OCI-LY7 (cell line): ENCODE data around the gene IFFO2. TPM values are rescaled to one million over a fixed set of nuclear protein-coding genes. Genes with fewer than 3 reads are reported as not detected.
A peak's percentile ranks its signal among the peaks of the same experiment; 100 is the strongest.

Source experiments
- Bru-seq: library from RNA; stranded (reverse); fragments of 400-500 nt; gene quantifications from one replicate; lab custom pipeline; 2021; lab: Mats Ljungman, UMichigan
- BruChase-seq, 2 experiments: library from RNA; stranded (reverse); fragments of 400-500 nt; gene quantifications; one replicate each; lab custom pipeline; 2021; lab: Mats Ljungman, UMichigan
- BruUV-seq: library from RNA; stranded (reverse); fragments of 400-500 nt; replicated peaks from 2 replicates; lab custom pipeline; 2021; lab: Mats Ljungman, UMichigan
- CTCF ChIA-PET: fragments of 300-600 bp; sonication (Branson Sonifier 250); formaldehyde crosslinking; loops from one replicate; lab custom pipeline; 2022; ENCODE audit warnings: antibody characterized with exemption; ENCODE audit not compliant: unreplicated experiment; lab: Charles Lee
- POLR2A ChIA-PET: fragments of 300-600 bp; sonication (Branson Sonifier 250); formaldehyde crosslinking; loops from one replicate; lab custom pipeline; 2022; ENCODE audit warnings: antibody characterized with exemption; lab: Charles Lee
- DNase-seq: peaks from one replicate; pipeline ENCODE4 v3.0.0-alpha.2; 2015; ENCODE audit warnings: low spot score
- H2AFZ ChIP-seq: fragments of 200-600 bp; sonication (generic), shearing (Covaris generic); 2 replicates; pipeline ENCODE4 v1.6.1; 2014; ENCODE audit warnings: mild to moderate bottlenecking, antibody characterized with exemption, low read length, moderate library complexity
- H3K27ac ChIP-seq: fragments of 200-600 bp; sonication (generic); 2 replicates; pipeline ENCODE4 v1.5.1; 2014; ENCODE audit warnings: mixed run types, low read depth, mild to moderate bottlenecking, moderate library complexity, low read length, inconsistent platforms; ENCODE audit not compliant: poor library complexity, severe bottlenecking
- H3K36me3 ChIP-seq: fragments of 200-600 bp; sonication (generic); 2 replicates; pipeline ENCODE4 v1.6.1; 2014; ENCODE audit warnings: mild to moderate bottlenecking, antibody characterized with exemption, low read length, moderate library complexity, mixed read lengths; ENCODE audit not compliant: insufficient read depth
- H3K4me1 ChIP-seq: fragments of 200-600 bp; sonication (generic); 2 replicates; pipeline ENCODE4 v1.5.1; 2014; ENCODE audit warnings: mild to moderate bottlenecking, low read length; ENCODE audit not compliant: insufficient read depth, poor library complexity, severe bottlenecking
- H3K4me2 ChIP-seq: fragments of 200-600 bp; sonication (generic); 2 replicates; pipeline ENCODE4 v1.6.1; 2014; ENCODE audit warnings: mild to moderate bottlenecking, low read length
- H3K4me3 ChIP-seq: fragments of 200-600 bp; sonication (generic); 2 replicates; pipeline ENCODE4 v1.5.1; 2014; ENCODE audit warnings: mild to moderate bottlenecking, low read depth, low read length; ENCODE audit not compliant: poor library complexity, severe bottlenecking
- H3K79me2 ChIP-seq: fragments of 200-600 bp; sonication (generic); 2 replicates; pipeline ENCODE4 v1.6.1; 2016; ENCODE audit warnings: low read depth, mild to moderate bottlenecking, low read length, moderate library complexity, mixed read lengths; ENCODE audit not compliant: insufficient read depth
- H3K9me2 ChIP-seq: fragments of 200-600 bp; sonication (generic); 2 replicates; pipeline ENCODE4 v1.6.1; 2016; ENCODE audit warnings: mild to moderate bottlenecking, low read length, mixed read lengths; ENCODE audit not compliant: insufficient read depth
- H3K9me3 ChIP-seq: fragments of 200-600 bp; sonication (generic); 2 replicates; pipeline ENCODE4 v1.6.1; 2014; ENCODE audit warnings: mild to moderate bottlenecking, mixed run types, low read length, mixed read lengths
- H4K20me1 ChIP-seq: fragments of 200-600 bp; sonication (generic); 2 replicates; pipeline ENCODE4 v1.6.1; 2014; ENCODE audit warnings: mild to moderate bottlenecking, antibody characterized with exemption, low read length, moderate library complexity, mixed read lengths; ENCODE audit not compliant: insufficient read depth
- EZH2phosphoT487 ChIP-seq: fragments of 200-600 bp; sonication (generic); IDR thresholded peaks from 2 replicates; pipeline ENCODE4 v1.6.1; 2018; ENCODE audit warnings: low read depth, borderline replicate concordance, mild to moderate bottlenecking, mixed run types, antibody characterized with exemption, low read length, moderate library complexity, mixed read lengths
- intact Hi-C: fragments of 100-400 bp; cut with micrococcal nuclease; formaldehyde crosslinking; loops from one replicate; pipeline ENCODE4 v1.10.0; 2022; ENCODE audit not compliant: unreplicated experiment
- long read RNA-seq: library from polyadenylated mRNA; stranded (forward); transcript quantifications from one replicate; pipeline ENCODE4 v2.0.0, GENCODE V29; 2022
- total RNA-seq, 2 experiments: library from RNA; depleted of rRNA in 1 of 2; stranded (reverse); fragments of >200 nt in 1 of 2; shearing (Covaris generic) in 1 of 2; gene quantifications; 2 replicates each; pipeline ENCODE4 v1.2.3, GENCODE V29; 2014 to 2022
- TF ChIP-seq, protein P1 (sequence below): fragments of 200-600 bp; sonication (generic); conservative IDR thresholded peaks from 2 replicates; pipeline ENCODE4 v1.5.1; 2014; ENCODE audit warnings: mild to moderate bottlenecking, antibody characterized with exemption, low read length, moderate library complexity, mixed read lengths

IFFO2 gene
- total RNA-seq (2014; rRNA removed; shearing (Covaris generic)) (0.06 and 0.08 TPM in 2 replicates), total RNA-seq (2022) (0.20 and 0.44 TPM in 2 replicates), Bru-seq, nascent RNA (percentile 16 among the genes with signal in this experiment), BruChase-seq, experiment 1, labeled RNA remaining after a 6-hour chase (percentile 10 among the genes with signal in this experiment), BruChase-seq, experiment 2, labeled RNA remaining after a 2-hour chase (percentile 18 among the genes with signal in this experiment)
- long read RNA-seq, full-length matches to known transcripts: 1 of 1 reads
- long read RNA-seq, partial matches to known transcripts: 0 of 1 reads
- long read RNA-seq, other reads (novel, unspliced or antisense): 0 of 1 reads

DNA sequence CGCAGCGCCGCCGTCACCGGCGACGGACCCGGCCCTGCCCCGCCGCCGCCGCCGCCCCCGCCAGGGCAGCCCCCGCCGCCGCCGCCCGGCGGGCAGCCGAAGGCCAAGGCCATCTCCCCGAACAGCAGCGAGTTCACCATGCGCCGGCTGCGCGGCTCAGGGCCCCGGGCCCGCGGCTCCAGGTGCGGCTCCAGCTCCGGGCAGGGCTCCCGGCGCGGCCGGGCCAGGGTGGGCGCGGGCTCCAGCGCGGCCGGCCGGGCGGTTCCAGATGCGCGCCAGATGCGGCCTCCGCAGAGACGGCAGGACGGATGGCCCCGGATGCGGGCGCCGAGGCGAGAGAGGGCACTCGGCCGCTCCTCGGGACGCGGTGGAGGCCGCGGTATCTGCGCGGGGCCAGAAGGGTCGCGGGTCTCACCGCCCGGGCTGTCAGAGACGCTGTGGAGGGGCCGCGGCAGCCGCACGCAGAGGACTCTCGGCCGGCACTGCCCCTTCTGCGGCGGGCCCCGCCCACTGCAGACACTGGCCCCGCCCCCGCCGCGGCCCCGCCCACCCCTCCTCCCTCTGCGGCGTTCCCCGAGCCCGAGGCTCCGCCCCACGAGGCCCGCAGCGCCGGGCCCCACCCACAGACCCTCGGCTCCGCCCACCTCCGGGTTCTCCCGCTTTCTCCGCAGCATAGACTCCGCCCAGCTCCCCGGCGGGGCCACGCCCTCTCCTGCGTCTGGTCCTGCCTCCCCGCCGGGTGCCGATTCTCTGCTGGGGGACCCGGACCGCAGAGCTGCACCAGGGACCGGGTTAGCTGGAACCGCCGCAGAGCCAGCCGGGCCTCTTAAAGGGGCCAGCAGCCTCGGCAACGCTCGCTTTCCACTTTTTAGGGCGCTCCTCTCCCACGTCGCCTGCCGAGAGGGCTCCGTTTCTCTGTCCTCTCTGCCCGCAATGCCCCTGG is at the start of gene IFFO2:
TSS of gene IFFO2 (minus strand) at position 484 of the 943 bp plus-strand sequence. CDS start at position 140, 344 bp downstream.
- CTCF ChIA-PET: no interaction called here

DNA sequence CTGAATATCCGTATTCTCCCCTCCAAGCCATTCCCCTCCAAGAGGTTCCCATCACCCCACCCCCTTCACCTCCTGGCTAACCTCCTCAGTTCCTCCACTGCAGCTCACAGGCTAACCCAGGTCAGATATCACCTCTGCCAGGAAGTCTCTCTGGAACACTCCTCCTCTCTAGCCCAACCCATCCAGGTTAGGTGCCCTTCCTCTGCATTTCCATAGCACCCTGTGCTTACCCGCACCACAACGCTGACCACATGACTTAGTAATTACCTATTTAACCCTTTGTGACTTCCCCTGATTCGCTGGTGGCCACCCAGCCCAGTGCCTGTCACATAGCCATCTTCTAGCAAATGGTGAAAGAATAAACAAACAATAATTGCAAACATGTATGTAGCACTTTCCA is 49.5 kb upstream of the IFFO2 start:
- Histone ChIP-seq H3K4me1 (no peaks in the 10 kb centered on the region), H4K20me1 (no peaks in the 10 kb centered on the region), H3K79me2 (no peaks in the 10 kb centered on the region), H3K9me3 (no peaks in the 10 kb centered on the region), H3K36me3 (no peaks in the 10 kb centered on the region), H3K27ac (no peak overlapping the region), H3K4me3 (no peak overlapping the region), H3K9me2 (no peaks in the 10 kb centered on the region), H3K4me2 (no peak overlapping the region), H2AFZ (no peak overlapping the region)
- TF ChIP-seq, protein P1, sequence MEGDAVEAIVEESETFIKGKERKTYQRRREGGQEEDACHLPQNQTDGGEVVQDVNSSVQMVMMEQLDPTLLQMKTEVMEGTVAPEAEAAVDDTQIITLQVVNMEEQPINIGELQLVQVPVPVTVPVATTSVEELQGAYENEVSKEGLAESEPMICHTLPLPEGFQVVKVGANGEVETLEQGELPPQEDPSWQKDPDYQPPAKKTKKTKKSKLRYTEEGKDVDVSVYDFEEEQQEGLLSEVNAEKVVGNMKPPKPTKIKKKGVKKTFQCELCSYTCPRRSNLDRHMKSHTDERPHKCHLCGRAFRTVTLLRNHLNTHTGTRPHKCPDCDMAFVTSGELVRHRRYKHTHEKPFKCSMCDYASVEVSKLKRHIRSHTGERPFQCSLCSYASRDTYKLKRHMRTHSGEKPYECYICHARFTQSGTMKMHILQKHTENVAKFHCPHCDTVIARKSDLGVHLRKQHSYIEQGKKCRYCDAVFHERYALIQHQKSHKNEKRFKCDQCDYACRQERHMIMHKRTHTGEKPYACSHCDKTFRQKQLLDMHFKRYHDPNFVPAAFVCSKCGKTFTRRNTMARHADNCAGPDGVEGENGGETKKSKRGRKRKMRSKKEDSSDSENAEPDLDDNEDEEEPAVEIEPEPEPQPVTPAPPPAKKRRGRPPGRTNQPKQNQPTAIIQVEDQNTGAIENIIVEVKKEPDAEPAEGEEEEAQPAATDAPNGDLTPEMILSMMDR: no peak
- no peak for TF ChIP-seq EZH2phosphoT487
- ChIA-PET CTCF (no interaction called here), POLR2A (no interaction called here)
- BruUV-seq: no TSS peak
- DNase-seq: no peak
- intact Hi-C loops: no loop called here

More for the DNA sequence above, at the start of gene IFFO2:
- peak within 1 kb of the TSS; percentile 67 for H3K4me3 ChIP-seq
- H2AFZ ChIP-seq: peak within 1 kb of the TSS; percentile 80
- no peaks in the 10 kb centered on the region for H3K9me3 ChIP-seq
- no TSS peak for BruUV-seq
- no peaks in the 10 kb centered on the region for H4K20me1 ChIP-seq
- intact Hi-C loops: loop anchor here (5.0 kb wide), 1 partner anchor 44 kb away; no protein-coding TSS in a partner anchor
- H3K9me2 ChIP-seq: no peaks in the 10 kb centered on the region
- DNase-seq: peak; percentile 90
- TF ChIP-seq EZH2phosphoT487: no peak
- TF ChIP-seq, protein P1: no peak
- no peaks in the 10 kb centered on the region for H3K79me2 ChIP-seq
- H3K4me2 ChIP-seq: peak within 1 kb of the TSS; percentile 97
- POLR2A ChIA-PET: no interaction called here
- no peaks in the 10 kb centered on the region for H3K36me3 ChIP-seq
- H3K27ac ChIP-seq: no peak within 1 kb of the TSS
- H3K4me1 ChIP-seq: peaks cover 7% of the 10 kb centered on the region
